ENCODE results near the gene NRP2. TPM values are rescaled to one million over a fixed set of nuclear protein-coding genes. Genes with fewer than 3 reads are reported as not detected.
A peak's percentile ranks its signal among the peaks of the same experiment; 100 is the strongest.

Gene NRP2
- total RNA-seq, 2 experiments from 2014 or later: 1.5 to 3.8 TPM

DNA sequence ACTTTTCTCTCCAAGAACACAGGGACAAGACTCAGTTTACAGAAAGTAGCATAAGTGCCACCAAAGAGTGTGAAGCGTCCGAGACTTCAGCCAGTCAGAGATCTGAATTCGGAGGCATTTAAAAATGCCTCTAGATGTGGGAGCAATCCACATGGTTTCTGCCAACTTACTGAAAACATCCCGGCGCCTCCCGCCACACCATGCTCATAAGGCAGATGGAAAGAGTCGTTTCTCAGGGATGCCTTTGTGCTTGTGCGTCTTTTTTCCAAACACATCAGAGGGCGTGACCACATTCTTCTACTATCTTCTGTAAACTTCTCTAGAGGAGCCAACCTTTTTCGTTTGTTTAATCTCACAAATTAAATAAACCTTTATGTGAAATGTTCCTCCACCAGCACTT is 88.7 kb downstream of the NRP2 start:
- CTCF ChIA-PET: interaction anchor here (1.4 kb wide), 1 partner anchor 155 kb away, joined by 3 read pairs; no protein-coding TSS in a partner anchor
- Mint-ChIP-seq H3K9me3 (ENCODE audit: low read depth) (no peaks in the 10 kb centered on the region), H3K4me1 (peaks cover 11% of the 10 kb centered on the region), H3K4me3 (no peak overlapping the region), H3K27me3 (peaks cover 20% of the 10 kb centered on the region), H3K36me3 (ENCODE audit: low read depth) (no peaks in the 10 kb centered on the region), H3K27ac (no peak overlapping the region)
- ATAC-seq: no peak
- no peak for DNase-seq
- POLR2A ChIA-PET: no interaction called here
- intact Hi-C loops (cut with DNase I, micrococcal nuclease): no loop called here

GRCh38 chr2:205771666-205772065 is 89.4 kb downstream of the NRP2 start:
- Mint-ChIP-seq H3K4me1 (peaks cover 11% of the 10 kb centered on the region), H3K27ac (no peak overlapping the region), H3K27me3 (peaks cover 21% of the 10 kb centered on the region), H3K4me3 (no peak overlapping the region), H3K9me3 (ENCODE audit: low read depth) (no peaks in the 10 kb centered on the region), H3K36me3 (ENCODE audit: low read depth) (no peaks in the 10 kb centered on the region)
- ATAC-seq (no peak), DNase-seq (no peak)
- ChIA-PET CTCF (no interaction called here), POLR2A (no interaction called here)
- intact Hi-C loops (cut with DNase I, micrococcal nuclease): no loop called here

- ChIA-PET POLR2A (no interaction called here), CTCF (interaction anchor here (1.0 to 2.4 kb wide), 5 partner anchors 10 to 153 kb away, joined by 3 to 7 read pairs (median 6); no protein-coding TSS in a partner anchor)
- H3K27me3 Mint-ChIP-seq: peaks cover 23% of the 10 kb centered on the region
- H3K4me3 Mint-ChIP-seq: no peak overlapping the region
- H3K4me1 Mint-ChIP-seq: peaks cover 11% of the 10 kb centered on the region
- no peak for ATAC-seq
- no peak for DNase-seq
- intact Hi-C loops (cut with DNase I, micrococcal nuclease): no loop called here
- no peak overlapping the region for H3K27ac Mint-ChIP-seq
- H3K9me3 Mint-ChIP-seq (ENCODE audit: low read depth): no peaks in the 10 kb centered on the region
- H3K36me3 Mint-ChIP-seq (ENCODE audit: low read depth): no peaks in the 10 kb centered on the region
Observed at GRCh38 chr2:205772983-205773382, 90.7 kb downstream of the NRP2 start.

GRCh38 chr2:205773989-205774388 is 91.7 kb downstream of the NRP2 start:
- H3K9me3 Mint-ChIP-seq (ENCODE audit: low read depth): no peaks in the 10 kb centered on the region

GRCh38 chr2:205775097-205775877 is 93.0 kb downstream of the NRP2 start:
- DNase-seq (no peak), ATAC-seq (no peak)
- Mint-ChIP-seq H3K4me1 (no peaks in the 10 kb centered on the region), H3K27ac (no peak overlapping the region), H3K9me3 (ENCODE audit: low read depth) (no peaks in the 10 kb centered on the region), H3K36me3 (ENCODE audit: low read depth) (no peaks in the 10 kb centered on the region), H3K27me3 (peaks cover 23% of the 10 kb centered on the region), H3K4me3 (no peak overlapping the region)
- intact Hi-C loops (cut with DNase I, micrococcal nuclease): no loop called here
- POLR2A ChIA-PET: no interaction called here
- CTCF ChIA-PET: interaction anchor here (0.6 to 2.4 kb wide), 9 partner anchors 10 to 1301 kb away, joined by 3 to 7 read pairs (median 4); no protein-coding TSS in a partner anchor

More at GRCh38 chr2:205773989-205774388, 91.7 kb downstream of the NRP2 start:
- Mint-ChIP-seq H3K27me3 (peaks cover 23% of the 10 kb centered on the region), H3K27ac (no peak overlapping the region), H3K36me3 (ENCODE audit: low read depth) (no peaks in the 10 kb centered on the region), H3K4me3 (no peak overlapping the region), H3K4me1 (peaks cover 9% of the 10 kb centered on the region)
- ATAC-seq: no peak
- ChIA-PET CTCF (interaction anchor here (0.6 to 2.4 kb wide), 5 partner anchors 10 to 1727 kb away, joined by 4 to 7 read pairs (median 6); no protein-coding TSS in a partner anchor), POLR2A (no interaction called here)
- no peak for DNase-seq
- intact Hi-C loops (cut with DNase I, micrococcal nuclease): no loop called here

- ChIA-PET CTCF (interaction anchor here (0.6 to 2.4 kb wide), 5 partner anchors 24 to 1454 kb away, joined by 3 to 6 read pairs (median 3); no protein-coding TSS in a partner anchor), POLR2A (no interaction called here)
- ATAC-seq (peak; percentile 30), DNase-seq (peak; percentile 73)
- H3K4me3 Mint-ChIP-seq: no peak overlapping the region
- H3K4me1 Mint-ChIP-seq: peaks cover 7% of the 10 kb centered on the region
- intact Hi-C loops (cut with DNase I, micrococcal nuclease): loop anchor here in 1 of 2 experiments (1.0 to 2.0 kb wide), 3 partner anchors 37 to 150 kb away; no protein-coding TSS in a partner anchor
- no peak overlapping the region for H3K27ac Mint-ChIP-seq
- peaks cover 23% of the 10 kb centered on the region for H3K27me3 Mint-ChIP-seq
- H3K9me3 Mint-ChIP-seq (ENCODE audit: low read depth): no peaks in the 10 kb centered on the region
- H3K36me3 Mint-ChIP-seq (ENCODE audit: low read depth): no peaks in the 10 kb centered on the region
Observed at GRCh38 chr2:205776139-205776538, 93.8 kb downstream of the NRP2 start.

DNA sequence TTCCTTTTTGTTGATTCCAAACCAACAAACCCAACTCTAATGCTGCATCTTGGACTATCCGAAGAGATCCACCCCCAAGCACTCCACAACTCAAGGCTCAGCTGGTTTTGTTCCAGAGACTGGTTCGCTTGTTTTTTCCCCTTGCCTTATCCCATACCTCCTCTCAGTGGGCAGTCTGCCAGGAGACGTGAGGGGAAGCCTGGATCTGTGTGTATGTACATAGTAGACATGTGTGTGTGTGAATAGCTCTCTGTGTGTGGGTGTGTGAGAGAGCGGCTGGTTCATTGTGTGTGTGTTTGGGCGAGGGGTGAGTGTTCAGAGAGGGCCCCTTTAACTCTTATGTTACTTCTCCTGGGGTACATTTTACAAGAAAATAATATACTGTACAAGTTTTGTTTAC is 94.4 kb downstream of the NRP2 start:
- H3K4me3 Mint-ChIP-seq: no peak overlapping the region
- no peak overlapping the region for H3K27ac Mint-ChIP-seq
- no peak for DNase-seq
- H3K9me3 Mint-ChIP-seq (ENCODE audit: low read depth): no peaks in the 10 kb centered on the region
- intact Hi-C loops (cut with DNase I, micrococcal nuclease): loop anchor here in 1 of 2 experiments (1.0 to 2.0 kb wide), 3 partner anchors 36 to 150 kb away; no protein-coding TSS in a partner anchor
- H3K4me1 Mint-ChIP-seq: peaks cover 11% of the 10 kb centered on the region
- CTCF ChIA-PET: interaction anchor here (0.7 to 0.9 kb wide), 2 partner anchors 26 to 1083 kb away, joined by 3 read pairs; no protein-coding TSS in a partner anchor
- H3K27me3 Mint-ChIP-seq: peaks cover 23% of the 10 kb centered on the region
- POLR2A ChIA-PET: no interaction called here
- H3K36me3 Mint-ChIP-seq (ENCODE audit: low read depth): no peaks in the 10 kb centered on the region
- no peak for ATAC-seq

GRCh38 chr2:205778356-205778755 is 96.1 kb downstream of the NRP2 start:
- peak; percentile 33 for ATAC-seq
- Mint-ChIP-seq H3K27me3 (peaks cover 18% of the 10 kb centered on the region), H3K9me3 (ENCODE audit: low read depth) (no peaks in the 10 kb centered on the region), H3K36me3 (ENCODE audit: low read depth) (no peaks in the 10 kb centered on the region), H3K4me1 (peaks cover 11% of the 10 kb centered on the region), H3K27ac (no peak overlapping the region), H3K4me3 (no peak overlapping the region)
- DNase-seq: no peak
- POLR2A ChIA-PET: interaction anchor here (0.6 kb wide), 1 partner anchor 28 kb away, joined by 3 read pairs; no protein-coding TSS in a partner anchor
- intact Hi-C loops (cut with DNase I, micrococcal nuclease): no loop called here
- CTCF ChIA-PET: interaction anchor here (0.8 to 1.2 kb wide), 4 partner anchors 20 to 1519 kb away, joined by 3 read pairs; no protein-coding TSS in a partner anchor

GRCh38 chr2:205780645-205781044 is 98.3 kb downstream of the NRP2 start:
- CTCF ChIA-PET: no interaction called here

GRCh38 chr2:205781244-205781931 is 99.1 kb downstream of the NRP2 start:
- ATAC-seq: no peak
- intact Hi-C loops (cut with DNase I, micrococcal nuclease): no loop called here
- Mint-ChIP-seq H3K36me3 (ENCODE audit: low read depth) (no peaks in the 10 kb centered on the region), H3K9me3 (ENCODE audit: low read depth) (no peaks in the 10 kb centered on the region), H3K4me3 (no peak overlapping the region), H3K27ac (no peak overlapping the region), H3K27me3 (peaks cover 7% of the 10 kb centered on the region), H3K4me1 (peaks cover 14% of the 10 kb centered on the region)
- POLR2A ChIA-PET: interaction anchor here (0.6 kb wide), 1 partner anchor 455 kb away, joined by 3 read pairs; no protein-coding TSS in a partner anchor
- no peak for DNase-seq
- CTCF ChIA-PET: interaction anchor here (1.0 kb wide), 1 partner anchor 12 kb away, joined by 6 read pairs; no protein-coding TSS in a partner anchor

More at GRCh38 chr2:205780645-205781044, 98.3 kb downstream of the NRP2 start:
- Mint-ChIP-seq H3K36me3 (ENCODE audit: low read depth) (no peaks in the 10 kb centered on the region), H3K4me1 (peaks cover 13% of the 10 kb centered on the region), H3K9me3 (ENCODE audit: low read depth) (no peaks in the 10 kb centered on the region), H3K27ac (no peak overlapping the region), H3K27me3 (peaks cover 7% of the 10 kb centered on the region), H3K4me3 (no peak overlapping the region)
- intact Hi-C loops (cut with DNase I, micrococcal nuclease): no loop called here
- POLR2A ChIA-PET: no interaction called here
- ATAC-seq (no peak), DNase-seq (no peak)

- peaks cover 2% of the 10 kb centered on the region for H3K27me3 Mint-ChIP-seq
- H3K27ac Mint-ChIP-seq: no peak overlapping the region
- intact Hi-C loops (cut with DNase I, micrococcal nuclease): no loop called here
- H3K4me3 Mint-ChIP-seq: no peak overlapping the region
- no peak for ATAC-seq
- ChIA-PET POLR2A (no interaction called here), CTCF (interaction anchor here (0.6 kb wide), 1 partner anchor 10 kb away, joined by 3 read pairs; no protein-coding TSS in a partner anchor)
- no peak for DNase-seq
- peaks cover 14% of the 10 kb centered on the region for H3K4me1 Mint-ChIP-seq
- H3K36me3 Mint-ChIP-seq (ENCODE audit: low read depth): no peaks in the 10 kb centered on the region
- no peaks in the 10 kb centered on the region for H3K9me3 Mint-ChIP-seq (ENCODE audit: low read depth)
Observed at GRCh38 chr2:205782941-205783340, 100.6 kb downstream of the NRP2 start.
